ENCODE results near the gene MARK4.
"Not testable (repeated sequence)": the region's sequence is repeated elsewhere in the genome, so short reads cannot be mapped to it uniquely, and the experiment has no call there.

GRCh38 chr19:45269939-45270338, 18.9 kb downstream of the MARK4 start:
- TF ChIP-seq CTCF, POLR2A (IDR thresholded peaks at IDR 0.05): not testable (repeated sequence)

Measured in adrenal gland (tissue), 5 donors.